Measurements from ENCODE around the gene LIX1. TPM values are rescaled to one million over a fixed set of nuclear protein-coding genes. Genes with fewer than 3 reads are reported as not detected.
A peak's percentile ranks its signal among the peaks of the same experiment; 100 is the strongest.
"Not testable (repeated sequence)": the region's sequence is repeated elsewhere in the genome, so short reads cannot be mapped to it uniquely, and the experiment has no call there.

LIX1 gene
- not detected for total RNA-seq
- polyA plus RNA-seq = under 1 TPM in 1 of 2 donors, not detected in 1; 0.01 TPM
- long read RNA-seq, donor 1 = 0 reads
- long read RNA-seq, donor 2 = 0 reads
- long read RNA-seq, donor 3 = 0 reads

DNA sequence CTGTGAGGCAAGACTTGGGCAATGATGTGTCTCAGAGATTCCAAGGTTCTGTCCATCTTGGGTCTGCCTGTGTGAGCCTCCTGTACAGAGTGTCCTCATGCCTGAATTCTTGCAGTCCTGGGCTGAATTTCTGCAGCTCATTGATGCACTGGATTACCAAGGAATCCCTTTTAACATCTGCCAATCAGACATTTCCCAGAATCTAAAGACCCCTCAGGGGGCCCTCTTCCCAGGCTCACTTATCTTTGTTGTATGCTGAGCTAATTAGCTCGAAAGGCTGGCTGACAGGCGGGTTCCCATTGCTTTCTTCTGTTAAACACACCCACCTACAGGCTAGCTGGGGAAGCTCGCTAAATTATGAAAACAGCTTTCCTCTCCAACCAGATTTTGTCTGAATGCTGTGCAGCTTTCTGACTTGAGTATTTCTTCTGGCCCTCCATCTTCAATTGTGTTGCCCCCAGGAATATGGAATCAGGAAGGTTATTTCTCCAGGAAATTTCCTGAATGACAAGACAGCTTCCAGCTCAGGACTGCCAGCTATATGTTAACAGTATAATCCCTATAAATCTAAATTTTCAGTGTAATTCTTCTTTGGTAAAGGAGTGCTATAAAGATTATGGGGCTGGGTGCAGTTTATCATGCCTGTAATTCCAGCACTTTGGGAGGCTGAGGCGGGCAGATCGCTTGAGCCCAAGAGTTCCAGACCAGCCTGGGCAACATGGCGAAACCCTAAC is at the start of gene LIX1:
Gene LIX1, minus strand, starts transcription at position 91 of the 734 bp plus-strand sequence. Its CDS starts 35 bp downstream, at position 56.
- H3K27ac ChIP-seq = no peak within 1 kb of the TSS
- H3K36me3 ChIP-seq = no peaks in the 10 kb centered on the region
- no peaks in the 10 kb centered on the region for H3K27me3 ChIP-seq
- peaks cover 0 to 8% (median 0%) of the 10 kb centered on the region in 9 donors for H3K4me1 ChIP-seq
- H3K4me3 ChIP-seq = no peak within 1 kb of the TSS
- H3K9me3 ChIP-seq = no peaks in the 10 kb centered on the region
- ATAC-seq (peak; percentile 64 to 84 (median 76)), DNase-seq (peak in 1 of 2 donors; percentile 23)
- TF ChIP-seq, protein P1, sequence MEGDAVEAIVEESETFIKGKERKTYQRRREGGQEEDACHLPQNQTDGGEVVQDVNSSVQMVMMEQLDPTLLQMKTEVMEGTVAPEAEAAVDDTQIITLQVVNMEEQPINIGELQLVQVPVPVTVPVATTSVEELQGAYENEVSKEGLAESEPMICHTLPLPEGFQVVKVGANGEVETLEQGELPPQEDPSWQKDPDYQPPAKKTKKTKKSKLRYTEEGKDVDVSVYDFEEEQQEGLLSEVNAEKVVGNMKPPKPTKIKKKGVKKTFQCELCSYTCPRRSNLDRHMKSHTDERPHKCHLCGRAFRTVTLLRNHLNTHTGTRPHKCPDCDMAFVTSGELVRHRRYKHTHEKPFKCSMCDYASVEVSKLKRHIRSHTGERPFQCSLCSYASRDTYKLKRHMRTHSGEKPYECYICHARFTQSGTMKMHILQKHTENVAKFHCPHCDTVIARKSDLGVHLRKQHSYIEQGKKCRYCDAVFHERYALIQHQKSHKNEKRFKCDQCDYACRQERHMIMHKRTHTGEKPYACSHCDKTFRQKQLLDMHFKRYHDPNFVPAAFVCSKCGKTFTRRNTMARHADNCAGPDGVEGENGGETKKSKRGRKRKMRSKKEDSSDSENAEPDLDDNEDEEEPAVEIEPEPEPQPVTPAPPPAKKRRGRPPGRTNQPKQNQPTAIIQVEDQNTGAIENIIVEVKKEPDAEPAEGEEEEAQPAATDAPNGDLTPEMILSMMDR (IDR thresholded peaks at IDR 0.05) = peak; percentile 21 to 73 (median 61)
- intact Hi-C loops (cut with DNase I) = loop anchor here in 9 of 10 donors (1.0 to 10.0 kb wide), 10 partner anchors 98 to 528 kb away; no protein-coding TSS in a partner anchor
- 42 to 47% methylated on average over 6 of the region's 6 CpGs for WGBS, 2 donors

DNA sequence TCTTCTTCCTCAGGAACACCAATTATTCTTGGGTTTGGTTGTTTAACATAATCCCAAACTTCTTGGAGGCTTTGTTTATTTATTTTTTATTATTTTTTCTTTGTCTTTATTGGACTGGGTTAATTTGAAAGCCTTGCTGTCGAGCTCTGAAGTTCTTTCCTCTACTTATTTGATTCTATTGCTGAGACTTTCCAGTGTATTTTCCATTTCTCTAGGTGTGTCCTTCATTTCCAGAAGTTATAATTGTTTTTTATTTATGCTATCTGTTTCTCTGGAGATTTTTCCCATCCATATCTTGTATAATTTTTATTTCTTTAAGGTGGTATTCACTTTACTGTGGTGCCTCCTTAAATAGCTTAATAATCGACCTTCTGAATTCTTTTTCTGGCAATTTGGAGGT is 49.5 kb upstream of the LIX1 start:
- intact Hi-C loops (cut with DNase I) = no loop called here
- whole genome bisulfite sequencing, 2 donors = 83 to 84% methylated on average over 2 of the region's 2 CpGs
- Histone ChIP-seq H3K4me1 (peaks cover 0 to 8% (median 0%) of the 10 kb centered on the region in 9 donors), H3K36me3 (no peaks in the 10 kb centered on the region), H3K9me3 (peaks cover 0 to 20% (median 0%) of the 10 kb centered on the region in 11 donors), H3K27ac (no peak overlapping the region), H3K4me3 (no peak overlapping the region), H3K27me3 (no peaks in the 10 kb centered on the region)
- TF ChIP-seq, protein P1 (IDR thresholded peaks at IDR 0.05) = no peak
- ATAC-seq (no peak), DNase-seq (no peak)

DNA sequence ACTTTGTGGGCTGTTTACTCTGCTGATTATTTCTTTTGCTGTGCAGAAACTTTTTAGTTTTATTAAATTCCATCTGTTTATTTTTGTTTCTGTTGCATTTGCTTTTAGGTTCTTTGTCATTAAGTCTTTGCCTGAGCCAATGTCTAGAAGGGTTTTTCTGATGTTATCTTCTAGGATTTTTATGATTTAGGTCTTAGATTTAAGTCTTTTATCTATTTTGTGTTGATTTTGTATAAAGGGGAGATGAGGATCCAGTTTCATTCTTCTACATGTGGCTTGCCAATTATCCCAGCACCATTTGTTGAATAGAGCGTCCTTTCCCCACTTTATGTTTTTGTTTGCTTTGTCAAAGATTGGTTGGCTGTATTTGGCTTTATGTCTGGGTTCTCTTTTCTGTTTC is 47.1 kb upstream of the LIX1 start:
- peaks cover 0 to 20% (median 0%) of the 10 kb centered on the region in 11 donors for H3K9me3 ChIP-seq
- H3K27me3 ChIP-seq; H3K27ac ChIP-seq; H3K4me1 ChIP-seq; H3K4me3 ChIP-seq; ATAC-seq; H3K36me3 ChIP-seq; intact Hi-C loops (cut with DNase I); DNase-seq: not testable (repeated sequence)
- WGBS, 2 donors = 90 to 96% methylated on average over 1 of the region's 1 CpG

DNA sequence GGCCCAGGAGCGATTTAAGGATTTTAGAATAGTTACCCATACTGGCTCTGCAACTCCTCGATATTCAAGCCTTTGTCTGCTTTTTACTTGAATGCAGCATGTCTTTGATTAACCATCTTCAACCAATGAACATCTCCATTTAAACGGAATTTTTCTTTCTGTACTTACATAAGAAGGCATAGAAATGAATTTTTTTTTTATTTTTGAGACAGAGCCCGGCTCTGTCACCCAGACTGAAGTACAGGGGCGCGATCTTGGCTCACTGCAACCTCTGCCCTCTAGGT is 41.5 kb upstream of the LIX1 start:
- TF ChIP-seq, protein P1 (IDR thresholded peaks at IDR 0.05) = no peak
- WGBS, 2 donors = 46 to 55% methylated on average over 6 of the region's 6 CpGs
- intact Hi-C loops (cut with DNase I) = no loop called here
- H3K27me3 ChIP-seq = no peaks in the 10 kb centered on the region
- DNase-seq (no peak), ATAC-seq (no peak)
- H3K36me3 ChIP-seq = peaks cover 0 to 8% (median 0%) of the 10 kb centered on the region in 9 donors
- H3K4me1 ChIP-seq = peaks cover 2 to 31% (median 26%) of the 10 kb centered on the region in 9 donors
- H3K27ac ChIP-seq = peak overlapping the region; percentile 84 to 97 (median 90)
- no peaks in the 10 kb centered on the region for H3K9me3 ChIP-seq
- peak overlapping the region; percentile 50 to 85 (median 76) for H3K4me3 ChIP-seq
